ENCODE results near the gene KLHL17. TPM values are rescaled to one million over a fixed set of nuclear protein-coding genes. Genes with fewer than 3 reads are reported as not detected.

Gene KLHL17
- total RNA-seq, 4 donors from 2014 or later: 1.3 to 5.7 (median 2.3) TPM

DNA sequence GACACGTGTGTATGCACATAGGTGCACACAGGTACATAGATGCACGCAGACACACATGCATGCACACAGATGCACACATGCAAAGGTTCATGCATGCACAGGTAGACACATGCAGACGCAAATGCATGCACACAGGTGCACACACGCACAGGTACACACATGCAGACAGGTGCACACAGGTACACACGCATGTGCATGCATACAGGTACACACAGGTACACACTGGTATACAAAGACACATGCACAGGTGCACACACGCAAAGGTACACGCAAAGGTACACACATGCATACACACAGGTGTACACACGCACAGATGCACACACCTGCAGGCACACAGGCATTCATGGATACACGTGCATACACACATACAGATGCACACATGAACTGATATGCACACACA lies 10.1 kb upstream of the KLHL17 start:
- ATAC-seq (no peak), DNase-seq (no peak)
- H3K27me3 ChIP-seq: no peaks in the 10 kb centered on the region
- no peaks in the 10 kb centered on the region for H3K4me1 ChIP-seq
- intact Hi-C loops (cut with DNase I; ENCODE audit: low total_unique reads): loop anchor here (10.0 kb wide), 1 partner anchor 365 kb away; no protein-coding TSS in a partner anchor
- no peak overlapping the region for H3K27ac ChIP-seq
- peaks cover 0 to 96% of the 10 kb centered on the region in 2 donors for H3K36me3 ChIP-seq
- no peak for TF ChIP-seq POLR2A (IDR thresholded peaks at IDR 0.05)
- TF ChIP-seq, protein P1, sequence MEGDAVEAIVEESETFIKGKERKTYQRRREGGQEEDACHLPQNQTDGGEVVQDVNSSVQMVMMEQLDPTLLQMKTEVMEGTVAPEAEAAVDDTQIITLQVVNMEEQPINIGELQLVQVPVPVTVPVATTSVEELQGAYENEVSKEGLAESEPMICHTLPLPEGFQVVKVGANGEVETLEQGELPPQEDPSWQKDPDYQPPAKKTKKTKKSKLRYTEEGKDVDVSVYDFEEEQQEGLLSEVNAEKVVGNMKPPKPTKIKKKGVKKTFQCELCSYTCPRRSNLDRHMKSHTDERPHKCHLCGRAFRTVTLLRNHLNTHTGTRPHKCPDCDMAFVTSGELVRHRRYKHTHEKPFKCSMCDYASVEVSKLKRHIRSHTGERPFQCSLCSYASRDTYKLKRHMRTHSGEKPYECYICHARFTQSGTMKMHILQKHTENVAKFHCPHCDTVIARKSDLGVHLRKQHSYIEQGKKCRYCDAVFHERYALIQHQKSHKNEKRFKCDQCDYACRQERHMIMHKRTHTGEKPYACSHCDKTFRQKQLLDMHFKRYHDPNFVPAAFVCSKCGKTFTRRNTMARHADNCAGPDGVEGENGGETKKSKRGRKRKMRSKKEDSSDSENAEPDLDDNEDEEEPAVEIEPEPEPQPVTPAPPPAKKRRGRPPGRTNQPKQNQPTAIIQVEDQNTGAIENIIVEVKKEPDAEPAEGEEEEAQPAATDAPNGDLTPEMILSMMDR (IDR thresholded peaks at IDR 0.05 in 4 of 5, conservative IDR thresholded peaks at IDR 0.05 in 1 of 5): no peak
- in situ Hi-C loops (cut with MboI; ENCODE audit: low sequenced_read_pairs in 4 of 4): no loop called here
- H3K9me3 ChIP-seq: no peaks in the 10 kb centered on the region
- H3K4me3 ChIP-seq: no peak overlapping the region

DNA sequence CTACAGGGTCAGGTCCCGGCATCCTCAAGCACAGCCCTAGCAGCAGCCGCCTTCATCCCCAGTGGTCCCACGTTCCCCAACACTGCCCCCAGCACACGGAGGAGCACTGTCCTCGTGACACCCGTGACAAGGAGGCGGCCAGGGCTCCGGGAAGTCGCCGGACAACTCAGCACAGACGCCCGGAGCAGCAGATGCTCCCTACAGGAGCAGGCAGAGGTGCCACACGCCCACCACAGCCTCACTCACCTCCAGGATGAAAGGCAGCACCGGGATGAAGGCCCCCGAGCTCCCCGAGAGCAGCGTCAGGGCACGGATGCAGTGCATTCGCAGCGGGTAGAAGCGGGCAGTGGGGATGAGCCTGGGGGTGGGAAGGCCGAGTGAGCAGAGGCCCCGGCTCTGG lies 9.5 kb upstream of the KLHL17 start:
- Histone ChIP-seq H3K27ac (no peak overlapping the region), H3K4me1 (no peaks in the 10 kb centered on the region), H3K4me3 (no peak overlapping the region), H3K36me3 (peaks cover 0 to 96% of the 10 kb centered on the region in 2 donors), H3K27me3 (no peaks in the 10 kb centered on the region), H3K9me3 (no peaks in the 10 kb centered on the region)
- TF ChIP-seq POLR2A (IDR thresholded peaks at IDR 0.05): no peak
- TF ChIP-seq, protein P1 (IDR thresholded peaks at IDR 0.05 in 4 of 5, conservative IDR thresholded peaks at IDR 0.05 in 1 of 5): no peak
- intact Hi-C loops (cut with DNase I; ENCODE audit: low total_unique reads): loop anchor here (10.0 kb wide), 1 partner anchor 364 kb away; no protein-coding TSS in a partner anchor
- ATAC-seq: no peak
- no peak for DNase-seq
- in situ Hi-C loops (cut with MboI; ENCODE audit: low sequenced_read_pairs in 4 of 4): no loop called here

DNA sequence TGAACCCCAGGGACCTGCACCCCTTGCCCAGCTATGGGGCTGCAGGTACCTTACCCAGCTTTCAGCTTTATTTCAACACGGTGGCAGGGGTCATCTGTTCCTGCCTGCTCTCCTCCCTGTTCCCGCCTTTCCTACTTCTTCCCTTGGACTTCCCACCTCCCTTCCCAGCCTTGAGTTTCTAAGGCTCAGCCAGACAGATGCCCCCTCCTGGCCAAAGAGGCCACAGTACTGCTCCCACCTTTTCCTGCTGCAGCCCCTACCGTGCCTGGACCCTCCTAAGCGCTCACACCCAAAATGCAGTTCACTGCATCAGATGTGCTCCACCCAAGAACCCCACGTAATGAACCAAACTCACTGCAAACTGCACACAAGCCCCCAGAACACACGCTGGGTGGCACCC lies 9.0 kb upstream of the KLHL17 start:
- H3K27ac ChIP-seq: no peak overlapping the region
- no peaks in the 10 kb centered on the region for H3K9me3 ChIP-seq
- peaks cover 0 to 96% of the 10 kb centered on the region in 2 donors for H3K36me3 ChIP-seq
- no peak for DNase-seq
- no peaks in the 10 kb centered on the region for H3K4me1 ChIP-seq
- H3K27me3 ChIP-seq: no peaks in the 10 kb centered on the region
- intact Hi-C loops (cut with DNase I; ENCODE audit: low total_unique reads) (loop anchor here (10.0 kb wide), 1 partner anchor 363 kb away; no protein-coding TSS in a partner anchor), in situ Hi-C loops (cut with MboI; ENCODE audit: low sequenced_read_pairs in 4 of 4) (no loop called here)
- TF ChIP-seq, protein P1 (IDR thresholded peaks at IDR 0.05 in 4 of 5, conservative IDR thresholded peaks at IDR 0.05 in 1 of 5): no peak
- TF ChIP-seq POLR2A (IDR thresholded peaks at IDR 0.05): no peak
- H3K4me3 ChIP-seq: no peak overlapping the region
- no peak for ATAC-seq

DNA sequence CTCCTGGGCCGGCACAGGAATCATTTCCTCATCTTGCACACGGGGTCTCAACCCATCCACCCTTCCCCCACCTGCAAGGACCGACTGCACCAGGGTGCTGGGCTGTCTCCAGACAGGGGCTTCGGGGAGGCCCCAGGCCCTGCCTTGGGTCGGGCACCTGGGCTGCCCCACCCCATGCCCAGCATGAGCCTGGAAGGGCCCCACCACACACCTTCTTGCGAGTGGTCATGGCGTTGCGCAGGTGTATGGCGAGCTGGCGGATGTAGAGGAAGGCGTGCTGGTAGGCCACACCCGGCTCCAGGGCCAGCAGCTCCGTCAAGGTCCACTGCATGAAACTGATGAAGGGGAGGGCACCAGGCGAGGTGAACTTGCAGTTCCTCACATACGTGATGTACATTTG lies 8.2 kb upstream of the KLHL17 start:
- H3K9me3 ChIP-seq: no peaks in the 10 kb centered on the region
- H3K4me1 ChIP-seq: peaks cover 0 to under 1% of the 10 kb centered on the region in 2 donors
- no peak for TF ChIP-seq POLR2A (IDR thresholded peaks at IDR 0.05)
- TF ChIP-seq, protein P1 (IDR thresholded peaks at IDR 0.05 in 4 of 5, conservative IDR thresholded peaks at IDR 0.05 in 1 of 5): no peak
- intact Hi-C loops (cut with DNase I; ENCODE audit: low total_unique reads) (loop anchor here (10.0 kb wide), 1 partner anchor 363 kb away; no protein-coding TSS in a partner anchor), in situ Hi-C loops (cut with MboI; ENCODE audit: low sequenced_read_pairs in 4 of 4) (no loop called here)
- H3K4me3 ChIP-seq: no peak overlapping the region
- ATAC-seq (no peak), DNase-seq (no peak)
- H3K36me3 ChIP-seq: peaks cover 0 to 95% of the 10 kb centered on the region in 2 donors
- H3K27ac ChIP-seq: no peak overlapping the region
- H3K27me3 ChIP-seq: no peaks in the 10 kb centered on the region

DNA sequence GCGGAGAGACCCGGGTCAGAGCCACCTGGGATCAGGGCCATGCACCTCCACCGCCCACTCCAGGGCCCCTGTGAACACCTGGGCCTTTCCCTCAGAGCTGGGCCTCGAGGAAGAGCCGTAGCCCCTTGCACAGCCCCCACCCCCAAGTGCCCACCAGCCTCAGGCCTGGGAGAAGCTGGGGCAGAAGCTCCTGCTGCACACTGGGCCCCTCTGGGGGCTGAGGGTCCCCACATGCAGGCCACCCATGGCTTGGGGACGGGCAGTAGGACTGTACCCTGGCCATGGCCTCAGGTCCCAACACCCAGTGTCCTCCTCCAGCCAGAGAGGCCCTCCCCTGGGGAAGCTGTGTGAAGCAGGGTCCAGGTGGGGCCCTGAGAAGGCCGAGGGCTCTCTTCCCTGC lies 7.8 kb upstream of the KLHL17 start:
- Histone ChIP-seq H3K36me3 (peaks cover 0 to 91% of the 10 kb centered on the region in 2 donors), H3K4me3 (no peak overlapping the region), H3K27me3 (no peaks in the 10 kb centered on the region), H3K4me1 (peaks cover 3 to 4% of the 10 kb centered on the region in 2 donors), H3K9me3 (no peaks in the 10 kb centered on the region), H3K27ac (no peak overlapping the region)
- TF ChIP-seq, protein P1 (IDR thresholded peaks at IDR 0.05 in 4 of 5, conservative IDR thresholded peaks at IDR 0.05 in 1 of 5): no peak
- TF ChIP-seq POLR2A (IDR thresholded peaks at IDR 0.05): no peak
- ATAC-seq (no peak), DNase-seq (no peak)
- intact Hi-C loops (cut with DNase I; ENCODE audit: low total_unique reads) (loop anchor here (10.0 kb wide), 1 partner anchor 362 kb away; no protein-coding TSS in a partner anchor), in situ Hi-C loops (cut with MboI; ENCODE audit: low sequenced_read_pairs in 4 of 4) (no loop called here)
